CD1c-positive myeloid dendritic cell (primary cell): ENCODE data around the gene CSNK1G1.
A peak's percentile ranks its signal among the peaks of the same experiment; 100 is the strongest.
"Not testable (repeated sequence)": the region's sequence is repeated elsewhere in the genome, so short reads cannot be mapped to it uniquely, and the experiment has no call there.

ENCODE experiments used
- DNase-seq: peaks from one replicate; pipeline ENCODE4 v3.0.0-alpha.2; 2016; ENCODE audit errors: extremely low spot score

Gene CSNK1G1

DNA sequence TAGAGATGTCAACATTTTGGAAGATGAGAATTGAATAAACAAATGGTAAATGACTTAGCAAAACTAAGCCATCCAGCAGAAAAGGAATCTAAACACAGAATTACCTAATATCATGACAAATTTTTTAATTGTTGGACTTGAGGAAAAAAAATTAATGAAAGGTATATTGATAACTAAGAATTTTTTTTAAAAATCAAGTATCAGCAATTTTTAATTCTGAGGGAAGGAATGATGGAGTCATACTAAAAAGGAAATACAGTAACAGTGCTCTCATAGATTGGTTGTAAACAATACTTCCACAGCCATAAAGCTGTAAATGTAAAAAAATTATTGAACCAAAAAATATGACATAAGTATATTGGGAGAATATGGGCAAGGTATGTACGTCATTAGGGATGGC lies 68.0 kb downstream of the CSNK1G1 start:
- DNase-seq, result no peak

DNA sequence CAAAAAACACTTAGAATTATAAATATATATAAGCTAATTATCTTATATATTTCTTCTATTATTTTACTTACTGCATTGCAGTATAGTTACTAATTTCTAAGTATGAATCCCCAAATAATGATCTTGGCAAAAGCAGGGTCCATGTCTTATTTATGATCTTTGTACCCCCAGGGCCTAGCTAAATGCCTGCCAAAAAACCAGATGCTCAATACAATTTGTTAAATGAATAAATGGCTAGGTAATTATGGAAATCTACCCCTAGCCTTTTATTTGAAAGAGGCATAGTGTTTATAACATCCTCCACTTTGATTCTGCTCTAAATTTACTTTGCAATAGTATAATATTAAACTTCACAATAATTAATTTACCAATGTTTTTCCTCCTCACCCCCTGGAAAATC lies 69.5 kb downstream of the CSNK1G1 start:
- DNase-seq, result no peak

GRCh38 chr15:64285871-64286270 lies 70.1 kb downstream of the CSNK1G1 start:
- no peak for DNase-seq

- DNase-seq, result no peak
Observed at GRCh38 chr15:64285150-64285549, 70.8 kb downstream of the CSNK1G1 start.

- peak; percentile 80 for DNase-seq
Observed at GRCh38 chr15:64284042-64284441, 71.9 kb downstream of the CSNK1G1 start.

GRCh38 chr15:64282701-64283100 lies 73.3 kb downstream of the CSNK1G1 start:
- DNase-seq, result no peak

DNA sequence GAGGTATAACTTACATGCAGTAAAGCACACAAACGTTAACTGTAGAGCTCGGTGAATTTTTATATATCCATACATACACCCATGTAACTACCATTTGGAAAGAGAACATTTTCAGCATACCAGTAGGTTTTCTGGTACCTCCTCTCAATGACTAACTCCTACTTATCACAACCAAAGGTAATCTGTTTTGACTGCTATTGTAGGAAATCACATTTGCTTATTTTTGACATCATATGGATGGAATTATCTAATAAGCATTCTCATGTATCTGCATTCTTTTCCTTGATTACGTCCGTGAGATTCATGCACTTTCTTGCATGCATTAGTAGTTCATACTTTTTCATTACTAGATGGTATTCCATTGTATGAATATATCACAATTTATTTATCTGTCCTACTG lies 76.8 kb downstream of the CSNK1G1 start:
- DNase-seq, result no peak

- no peak for DNase-seq
Observed at GRCh38 chr15:64275934-64276333, 80.0 kb downstream of the CSNK1G1 start.

GRCh38 chr15:64274341-64274950 lies 81.5 kb downstream of the CSNK1G1 start:
- DNase-seq, result peak; percentile 51

GRCh38 chr15:64267331-64267973 lies 88.5 kb downstream of the CSNK1G1 start:
- DNase-seq, result no peak

DNA sequence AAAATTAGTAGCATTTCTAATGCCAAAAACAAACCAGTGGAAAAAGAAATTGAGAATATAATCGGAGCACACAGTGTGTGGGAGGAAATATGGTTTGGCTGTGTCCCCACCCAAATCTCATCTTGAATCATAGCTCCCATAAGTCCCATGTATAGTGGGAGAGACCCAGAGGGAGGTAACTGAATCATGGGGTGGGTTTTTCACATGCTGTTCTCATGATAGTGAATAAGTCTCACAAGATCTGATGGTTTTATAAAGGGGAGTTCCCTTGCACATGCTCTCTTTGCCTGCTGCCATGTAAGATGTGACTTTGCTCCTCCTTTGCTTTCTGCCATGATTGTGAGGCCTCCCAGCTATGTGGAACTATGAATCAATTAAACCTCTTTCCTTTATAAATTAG lies 90.8 kb downstream of the CSNK1G1 start:
- DNase-seq, result not testable (repeated sequence)

- DNase-seq, result no peak
Observed at GRCh38 chr15:64264502-64264901, 91.5 kb downstream of the CSNK1G1 start.

DNA sequence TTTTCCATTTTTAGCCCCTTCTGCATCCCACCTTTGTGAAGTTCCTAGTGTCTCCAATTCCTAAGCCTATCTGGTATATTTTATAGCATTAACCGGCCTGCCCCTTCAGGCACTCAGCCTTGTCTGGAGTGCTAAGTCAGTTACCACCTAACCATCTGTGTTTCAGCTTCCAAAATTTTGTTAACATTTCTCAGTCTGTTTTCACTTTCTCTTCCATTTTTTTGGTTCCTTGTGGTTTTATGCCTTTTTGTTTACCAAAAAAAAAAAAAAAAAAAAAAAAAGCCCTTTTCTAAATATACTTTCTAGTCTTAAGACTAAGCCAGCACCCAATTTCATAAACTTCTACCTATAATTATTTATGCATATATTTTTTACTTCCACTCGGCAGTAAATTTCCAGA lies 92.4 kb downstream of the CSNK1G1 start:
- DNase-seq, result no peak

GRCh38 chr15:64256051-64256450 lies 99.9 kb downstream of the CSNK1G1 start:
- DNase-seq, result no peak

DNA sequence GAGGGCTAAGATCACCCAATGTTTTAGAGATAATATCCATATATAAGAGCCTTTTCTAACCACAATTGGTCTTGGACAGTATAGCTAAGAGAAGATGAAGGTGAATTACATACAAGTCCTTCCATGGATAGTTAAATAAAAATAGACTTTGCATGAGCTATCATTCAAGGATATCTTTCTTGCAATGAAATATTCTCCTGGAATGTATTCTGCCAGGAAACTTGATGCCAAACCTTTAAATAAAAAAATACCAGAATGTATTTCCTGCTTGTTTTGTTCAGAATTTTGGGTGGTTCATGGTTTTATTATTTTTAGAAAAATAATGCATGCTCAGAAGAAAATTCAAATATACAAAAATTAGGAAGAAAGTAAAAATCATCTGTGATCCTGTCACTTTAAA lies 104.3 kb downstream of the CSNK1G1 start:
- no peak for DNase-seq

GRCh38 chr15:64251121-64251520 lies 104.9 kb downstream of the CSNK1G1 start:
- DNase-seq, result no peak

DNA sequence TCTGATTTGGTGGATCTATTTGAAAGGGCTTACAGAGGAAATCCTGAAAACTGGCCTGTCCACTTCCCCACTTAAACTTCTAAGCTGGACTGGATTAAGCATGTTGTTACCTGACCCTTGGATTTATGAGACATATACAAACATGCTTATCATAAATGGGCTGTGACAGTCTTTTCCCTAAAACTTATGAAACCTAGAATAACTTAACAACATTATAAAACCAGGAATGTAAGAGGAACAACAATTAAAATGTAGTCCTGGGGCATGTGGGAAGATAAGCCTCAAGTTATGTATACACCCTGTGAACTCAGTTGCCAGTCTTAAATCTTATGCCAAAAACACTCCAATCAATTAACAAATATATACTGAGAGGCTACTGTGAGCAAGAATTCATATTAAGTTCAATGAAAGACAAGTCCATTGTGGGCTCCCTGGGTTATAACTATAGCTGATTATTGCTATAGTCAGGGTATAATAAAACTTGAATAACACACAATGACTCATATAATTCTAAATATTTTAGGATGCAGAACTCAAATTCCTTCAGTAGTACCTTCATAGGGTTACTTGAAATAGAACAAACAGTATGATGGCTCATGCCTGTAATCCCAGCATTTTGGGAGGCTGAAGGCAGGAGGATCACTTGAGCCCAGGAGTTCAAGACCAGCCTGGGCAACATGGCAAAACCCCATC lies 105.9 kb downstream of the CSNK1G1 start:
- DNase-seq, result no peak

DNA sequence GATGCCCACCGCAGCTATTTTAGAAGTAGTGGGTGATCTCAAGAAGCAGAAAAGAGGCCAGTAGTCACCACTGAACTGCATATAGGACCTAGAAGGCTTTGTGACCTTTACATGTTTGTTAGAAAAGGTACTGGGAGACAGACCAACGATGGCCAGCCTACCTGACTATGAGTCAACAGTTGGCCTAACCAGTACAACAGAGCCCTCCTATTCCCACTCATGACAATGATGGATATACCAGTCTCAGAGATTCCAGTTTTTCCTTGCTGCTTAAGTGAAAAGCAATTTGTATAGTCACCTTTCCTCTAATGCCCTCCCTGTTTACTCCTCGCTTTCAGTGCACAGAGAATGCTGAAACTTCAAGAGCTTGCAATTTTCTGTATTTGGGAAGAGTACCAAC lies 106.6 kb downstream of the CSNK1G1 start:
- DNase-seq, result no peak

DNA sequence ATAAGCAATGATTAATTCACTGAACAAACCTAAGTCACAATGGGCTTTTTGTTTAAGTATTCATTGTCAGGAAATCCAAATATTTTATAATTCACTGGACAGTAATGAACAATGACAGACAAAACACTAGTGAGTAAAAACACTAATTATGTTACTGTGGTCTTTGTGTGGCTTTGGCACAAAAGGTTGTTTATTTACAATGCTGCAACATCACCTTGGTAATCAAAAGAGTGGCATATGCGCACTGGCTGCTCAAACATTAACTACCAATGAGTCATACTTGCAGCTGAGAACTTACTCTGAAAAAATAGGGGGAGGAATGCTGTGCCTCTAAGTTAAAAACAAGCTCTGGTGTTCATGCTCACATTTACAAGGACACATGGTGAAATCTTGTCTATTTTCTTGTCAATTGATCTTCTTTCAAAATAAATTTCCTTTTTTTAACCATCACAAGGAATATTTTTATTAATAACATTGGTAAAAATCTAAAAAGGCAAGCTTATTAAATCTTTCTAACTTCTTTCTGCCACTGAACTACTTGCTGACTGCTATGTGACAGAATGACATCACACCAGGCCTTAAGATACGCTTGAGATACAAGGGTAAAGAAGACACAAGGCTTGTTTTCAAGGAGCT lies 107.9 kb downstream of the CSNK1G1 start:
- DNase-seq, result peak; percentile 56

GRCh38 chr15:64247535-64247905 lies 108.5 kb downstream of the CSNK1G1 start:
- DNase-seq, result no peak

DNA sequence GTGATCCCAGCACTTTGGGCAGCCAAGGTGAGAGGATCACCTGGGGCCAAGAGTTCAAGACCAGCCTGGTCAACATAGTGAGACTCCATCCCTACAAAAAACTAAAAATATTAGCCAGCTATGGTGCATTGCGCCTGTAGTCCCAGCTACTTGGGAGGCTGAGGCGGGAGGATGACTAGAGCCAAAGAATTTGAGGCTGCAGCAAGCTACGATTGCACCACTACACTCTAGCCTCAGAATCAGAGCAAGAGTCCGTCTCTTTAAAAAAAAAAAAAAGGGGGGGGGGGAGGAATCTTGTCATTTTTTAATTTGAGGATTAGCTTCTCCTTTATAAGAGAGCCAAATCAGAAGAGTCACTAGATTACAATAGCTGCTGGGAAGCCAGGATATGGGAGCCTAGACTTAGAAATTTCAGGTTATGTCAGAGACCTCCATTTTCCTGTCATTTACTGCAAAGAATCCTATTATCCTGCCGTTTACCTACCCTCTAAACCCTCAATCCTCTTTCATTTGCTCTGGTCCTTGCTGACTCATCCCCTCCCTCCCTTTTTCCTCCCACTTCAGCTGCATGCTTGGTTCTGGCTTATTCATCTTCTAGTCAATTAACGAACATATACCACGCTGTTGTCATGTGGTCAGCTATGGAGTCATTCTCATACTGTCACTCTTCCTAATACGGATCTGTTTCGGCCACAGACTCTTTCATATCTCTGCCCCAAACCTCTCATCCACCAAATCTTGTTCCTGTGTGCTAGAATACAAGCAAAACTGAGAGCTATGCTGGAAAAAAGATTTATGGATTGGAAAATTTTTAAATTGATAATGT lies 109.4 kb downstream of the CSNK1G1 start:
- peak; percentile 73 for DNase-seq

- DNase-seq, result no peak
Observed at GRCh38 chr15:64245405-64245804, 110.6 kb downstream of the CSNK1G1 start.
